ENCODE measurements around the gene PHF21B.
"Not testable (repeated sequence)": the region's sequence is repeated elsewhere in the genome, so short reads cannot be mapped to it uniquely, and the experiment has no call there.

Gene PHF21B

GRCh38 chr22:44904492-44905152, 105.2 kb downstream of the PHF21B start:
- H3K27ac Mint-ChIP-seq, H3K9me3 Mint-ChIP-seq, ATAC-seq, H3K36me3 Mint-ChIP-seq, H3K4me1 Mint-ChIP-seq, H3K4me3 Mint-ChIP-seq: not testable (repeated sequence)
- H3K27me3 Mint-ChIP-seq: peaks cover 64% of the 10 kb centered on the region

- H3K27ac Mint-ChIP-seq, H3K9me3 Mint-ChIP-seq, H3K4me1 Mint-ChIP-seq, H3K36me3 Mint-ChIP-seq, H3K4me3 Mint-ChIP-seq, ATAC-seq: not testable (repeated sequence)
- peaks cover 64% of the 10 kb centered on the region for H3K27me3 Mint-ChIP-seq
Measured at GRCh38 chr22:44903164-44903563, 106.6 kb downstream of the PHF21B start.

- no peak overlapping the region for H3K4me3 Mint-ChIP-seq
- H3K27me3 Mint-ChIP-seq: peaks cover 52% of the 10 kb centered on the region
- no peak overlapping the region for H3K27ac Mint-ChIP-seq
Measured at GRCh38 chr22:44901301-44901700, 108.5 kb downstream of the PHF21B start.

GRCh38 chr22:44898236-44898635, 111.6 kb downstream of the PHF21B start:
- H3K4me3 Mint-ChIP-seq: no peak overlapping the region
- no peak for ATAC-seq
- no peak overlapping the region for H3K27ac Mint-ChIP-seq
- H3K36me3 Mint-ChIP-seq: no peaks in the 10 kb centered on the region
- peaks cover 30% of the 10 kb centered on the region for H3K27me3 Mint-ChIP-seq
- H3K9me3 Mint-ChIP-seq: peaks cover 4% of the 10 kb centered on the region
- no peaks in the 10 kb centered on the region for H3K4me1 Mint-ChIP-seq

More at GRCh38 chr22:44901301-44901700, 108.5 kb downstream of the PHF21B start:
- no peak for ATAC-seq
- peaks cover 8% of the 10 kb centered on the region for H3K9me3 Mint-ChIP-seq
- no peaks in the 10 kb centered on the region for H3K36me3 Mint-ChIP-seq
- no peaks in the 10 kb centered on the region for H3K4me1 Mint-ChIP-seq

- no peak for ATAC-seq
- Mint-ChIP-seq H3K9me3 (no peaks in the 10 kb centered on the region), H3K27ac (no peak overlapping the region), H3K4me3 (no peak overlapping the region), H3K4me1 (no peaks in the 10 kb centered on the region), H3K27me3 (peaks cover 15% of the 10 kb centered on the region), H3K36me3 (no peaks in the 10 kb centered on the region)
Measured at GRCh38 chr22:44895296-44896055, 114.3 kb downstream of the PHF21B start.

GRCh38 chr22:44894782-44895181, 115.0 kb downstream of the PHF21B start:
- H3K36me3 Mint-ChIP-seq: no peaks in the 10 kb centered on the region
- no peaks in the 10 kb centered on the region for H3K4me1 Mint-ChIP-seq
- H3K27me3 Mint-ChIP-seq: peaks cover 8% of the 10 kb centered on the region
- no peak overlapping the region for H3K4me3 Mint-ChIP-seq
- no peak for ATAC-seq
- no peaks in the 10 kb centered on the region for H3K9me3 Mint-ChIP-seq
- H3K27ac Mint-ChIP-seq: no peak overlapping the region

GRCh38 chr22:44894321-44894720, 115.5 kb downstream of the PHF21B start:
- H3K36me3 Mint-ChIP-seq: no peaks in the 10 kb centered on the region
- no peaks in the 10 kb centered on the region for H3K4me1 Mint-ChIP-seq
- peaks cover 6% of the 10 kb centered on the region for H3K27me3 Mint-ChIP-seq
- no peak overlapping the region for H3K27ac Mint-ChIP-seq
- no peak for ATAC-seq
- no peaks in the 10 kb centered on the region for H3K9me3 Mint-ChIP-seq
- no peak overlapping the region for H3K4me3 Mint-ChIP-seq

GRCh38 chr22:44893731-44894080, 116.1 kb downstream of the PHF21B start:
- Mint-ChIP-seq H3K9me3 (no peaks in the 10 kb centered on the region), H3K4me1 (no peaks in the 10 kb centered on the region), H3K27ac (no peak overlapping the region), H3K4me3 (no peak overlapping the region), H3K36me3 (no peaks in the 10 kb centered on the region), H3K27me3 (peaks cover 6% of the 10 kb centered on the region)
- ATAC-seq: no peak

GRCh38 chr22:44892803-44893730, 116.7 kb downstream of the PHF21B start:
- Mint-ChIP-seq H3K36me3 (no peaks in the 10 kb centered on the region), H3K27me3 (peaks cover 6% of the 10 kb centered on the region)

GRCh38 chr22:44892243-44892642, 117.6 kb downstream of the PHF21B start:
- ATAC-seq: no peak
- H3K4me1 Mint-ChIP-seq: no peaks in the 10 kb centered on the region
- H3K27me3 Mint-ChIP-seq: peaks cover 6% of the 10 kb centered on the region
- no peaks in the 10 kb centered on the region for H3K9me3 Mint-ChIP-seq
- no peak overlapping the region for H3K27ac Mint-ChIP-seq
- H3K36me3 Mint-ChIP-seq: no peaks in the 10 kb centered on the region
- no peak overlapping the region for H3K4me3 Mint-ChIP-seq

More at GRCh38 chr22:44892803-44893730, 116.7 kb downstream of the PHF21B start:
- no peaks in the 10 kb centered on the region for H3K4me1 Mint-ChIP-seq
- no peak for ATAC-seq
- no peak overlapping the region for H3K27ac Mint-ChIP-seq
- H3K9me3 Mint-ChIP-seq: no peaks in the 10 kb centered on the region
- H3K4me3 Mint-ChIP-seq: no peak overlapping the region

GRCh38 chr22:44891791-44892190, 118.0 kb downstream of the PHF21B start:
- ATAC-seq: no peak
- Mint-ChIP-seq H3K9me3 (no peaks in the 10 kb centered on the region), H3K27ac (no peak overlapping the region), H3K4me3 (no peak overlapping the region), H3K4me1 (no peaks in the 10 kb centered on the region), H3K36me3 (no peaks in the 10 kb centered on the region), H3K27me3 (peaks cover 6% of the 10 kb centered on the region)

- Mint-ChIP-seq H3K27me3 (peaks cover 6% of the 10 kb centered on the region), H3K4me1 (no peaks in the 10 kb centered on the region)
- no peak for ATAC-seq
Measured at GRCh38 chr22:44891293-44891747, 118.5 kb downstream of the PHF21B start.

GRCh38 chr22:44890416-44891292, 119.2 kb downstream of the PHF21B start:
- Mint-ChIP-seq H3K4me3 (no peak overlapping the region), H3K36me3 (no peaks in the 10 kb centered on the region), H3K4me1 (no peaks in the 10 kb centered on the region), H3K27ac (no peak overlapping the region), H3K27me3 (peaks cover 3% of the 10 kb centered on the region), H3K9me3 (no peaks in the 10 kb centered on the region)
- peak; percentile 3 for ATAC-seq

More at GRCh38 chr22:44891293-44891747, 118.5 kb downstream of the PHF21B start:
- H3K36me3 Mint-ChIP-seq: no peaks in the 10 kb centered on the region
- no peak overlapping the region for H3K27ac Mint-ChIP-seq
- H3K4me3 Mint-ChIP-seq: no peak overlapping the region
- H3K9me3 Mint-ChIP-seq: no peaks in the 10 kb centered on the region

- H3K27me3 Mint-ChIP-seq: no peaks in the 10 kb centered on the region
- H3K36me3 Mint-ChIP-seq: no peaks in the 10 kb centered on the region
- no peaks in the 10 kb centered on the region for H3K4me1 Mint-ChIP-seq
- no peak overlapping the region for H3K4me3 Mint-ChIP-seq
- no peaks in the 10 kb centered on the region for H3K9me3 Mint-ChIP-seq
- H3K27ac Mint-ChIP-seq: no peak overlapping the region
- no peak for ATAC-seq
Measured at GRCh38 chr22:44889255-44889878, 120.4 kb downstream of the PHF21B start.
